ENCODE measurements around the gene HSPG2.

- TF ChIP-seq CTCF (conservative IDR thresholded peaks at IDR 0.05 in 1 of 2, IDR thresholded peaks at IDR 0.05 in 1 of 2; ENCODE audit: extremely low read depth in 1 of 2, insufficient read depth in 1 of 2, low read depth in 1 of 2, low read length in 2 of 2), result no peak
- TF ChIP-seq EZH2 (IDR thresholded peaks at IDR 0.05; ENCODE audit: borderline replicate concordance, low read length), result no peak
These were observed 142.5 kb downstream of the HSPG2 start for GRCh38 chr1:21794656-21795055.
